IMR-90 (cell line): Measurements from ENCODE around the gene MRGPRD. TPM values are rescaled to one million over a fixed set of nuclear protein-coding genes. Genes with fewer than 3 reads are reported as not detected.

ENCODE experiments used
- ATAC-seq: fragments of 200-7000 bp; cut with Tn5 transposase; 2 replicates; pipeline ENCODE4 v1.9.1; 2020; ENCODE audit warnings: low read depth, mild to moderate bottlenecking, moderate library complexity
- BruUV-seq: library from RNA; stranded (reverse); fragments of 400-500 nt; replicated peaks from 2 replicates; lab custom pipeline; 2021; lab: Mats Ljungman, UMichigan
- CTCF ChIA-PET: fragments of 300-600 bp; formaldehyde crosslinking; extraction: SDS; loops from one replicate; lab custom pipeline; 2021; ENCODE audit warnings: antibody characterized with exemption; lab: Yijun Ruan, JAX
- POLR2A ChIA-PET: fragments of 300-600 bp; sonication (Branson Sonifier 250); formaldehyde crosslinking; loops from one replicate; lab custom pipeline; 2022; ENCODE audit warnings: antibody characterized with exemption; ENCODE audit not compliant: unreplicated experiment; lab: Charles Lee
- DNase-seq: peaks from one replicate; pipeline ENCODE4 v3.0.0; 2013
- H2AFZ ChIP-seq: replicated peaks from 2 replicates; pipeline ENCODE3; 2013; ENCODE audit warnings: low read length, mild to moderate bottlenecking; ENCODE audit not compliant: poor library complexity
- H2AK5ac ChIP-seq: 2 replicates; pipeline ENCODE4 v1.6.1; 2013; ENCODE audit warnings: low read depth, low read length, inconsistent platforms
- H2AK9ac ChIP-seq: replicated peaks from 2 replicates; pipeline ENCODE3; 2013; ENCODE audit warnings: mild to moderate bottlenecking, low read depth, low read length, moderate library complexity; ENCODE audit not compliant: poor library complexity
- H2BK120ac ChIP-seq: 2 replicates; pipeline ENCODE4 v1.6.1; 2013; ENCODE audit warnings: low read depth, low read length, inconsistent platforms
- H2BK15ac ChIP-seq: 3 replicates; pipeline ENCODE4 v1.6.1; 2013; ENCODE audit warnings: low read depth, low read length, inconsistent platforms
- H2BK20ac ChIP-seq: 2 replicates; pipeline ENCODE4 v1.6.1; 2013; ENCODE audit warnings: low read depth, mild to moderate bottlenecking, inconsistent platforms, low read length, moderate library complexity
- H2BK5ac ChIP-seq: 2 replicates; pipeline ENCODE4 v1.6.1; 2013; ENCODE audit warnings: mild to moderate bottlenecking, low read depth, low read length, inconsistent platforms; ENCODE audit not compliant: poor library complexity, severe bottlenecking
- H3K14ac ChIP-seq: replicated peaks from 2 replicates; pipeline ENCODE4 v1.6.1; 2013; ENCODE audit warnings: low read depth, low read length, inconsistent platforms
- H3K18ac ChIP-seq: 2 replicates; pipeline ENCODE4 v1.6.1; 2013; ENCODE audit warnings: low read depth, low read length, control low read depth
- H3K23ac ChIP-seq: 2 replicates; pipeline ENCODE4 v1.6.1; 2013; ENCODE audit warnings: low read depth, low read length, inconsistent platforms
- H3K27ac ChIP-seq: 2 replicates; pipeline ENCODE4 v1.5.1; 2013; ENCODE audit warnings: mild to moderate bottlenecking, control low read depth, low read length; ENCODE audit not compliant: insufficient read depth
- H3K27me3 ChIP-seq: 2 replicates; pipeline ENCODE4 v1.6.1; 2013; ENCODE audit warnings: low read length; ENCODE audit not compliant: control insufficient read depth, insufficient read depth
- H3K36me3 ChIP-seq: 2 replicates; pipeline ENCODE4 v1.6.1; 2013; ENCODE audit warnings: low read length, mixed read lengths; ENCODE audit not compliant: control insufficient read depth, insufficient read depth
- H3K4ac ChIP-seq: 2 replicates; pipeline ENCODE4 v1.6.1; 2013; ENCODE audit warnings: low read depth, low read length, inconsistent platforms
- H3K4me1 ChIP-seq: 2 replicates; pipeline ENCODE4 v1.6.1; 2013; ENCODE audit warnings: low read length, mixed read lengths; ENCODE audit not compliant: control insufficient read depth, insufficient read depth
- H3K4me2 ChIP-seq: 2 replicates; pipeline ENCODE4 v1.6.1; 2013; ENCODE audit warnings: low read depth, mild to moderate bottlenecking, control low read depth, low read length, moderate library complexity
- H3K4me3 ChIP-seq: 2 replicates; pipeline ENCODE4 v1.5.1; 2013; ENCODE audit warnings: low read depth, mild to moderate bottlenecking, control low read depth, low read length, moderate library complexity; ENCODE audit not compliant: insufficient read depth
- H3K56ac ChIP-seq: 2 replicates; pipeline ENCODE4 v1.6.1; 2013; ENCODE audit warnings: low read length, inconsistent platforms; ENCODE audit not compliant: insufficient read depth; ENCODE audit errors: extremely low read depth
- H3K79me1 ChIP-seq, 2 experiments: 2 replicates each; pipeline ENCODE4 v1.6.1; 2013; ENCODE audit warnings: low read length in 2 of 2, inconsistent platforms in 1 of 2, low read depth in 1 of 2
- H3K9ac ChIP-seq: 2 replicates; pipeline ENCODE4 v1.6.1; 2013; ENCODE audit warnings: low read depth, low read length, control low read depth
- H3K9me1 ChIP-seq: 2 replicates; pipeline ENCODE4 v1.6.1; 2013; ENCODE audit warnings: low read length, inconsistent platforms; ENCODE audit not compliant: insufficient read depth
- H3K9me3 ChIP-seq: 2 replicates; pipeline ENCODE4 v1.6.1; 2013; ENCODE audit warnings: low read length; ENCODE audit not compliant: control insufficient read depth, insufficient read depth
- H4K20me1 ChIP-seq: 2 replicates; pipeline ENCODE4 v1.6.1; 2013; ENCODE audit warnings: low read length, inconsistent platforms; ENCODE audit not compliant: insufficient read depth
- H4K5ac ChIP-seq: 2 replicates; pipeline ENCODE4 v1.6.1; 2013; ENCODE audit warnings: mild to moderate bottlenecking, low read depth, low read length, control low read depth
- H4K8ac ChIP-seq, 2 experiments: 2 replicates each; pipeline ENCODE4 v1.6.1; 2013; ENCODE audit warnings: low read depth in 2 of 2, low read length in 2 of 2, control low read depth in 1 of 2, inconsistent platforms in 1 of 2
- H4K91ac ChIP-seq: 2 replicates; pipeline ENCODE4 v1.6.1; 2013; ENCODE audit warnings: low read depth, low read length, inconsistent platforms; ENCODE audit not compliant: insufficient read depth
- BHLHE40 ChIP-seq: fragments of 150-350 bp; IDR thresholded peaks from 2 replicates; pipeline ENCODE4 v1.6.1; 2016; ENCODE audit warnings: mild to moderate bottlenecking, low read depth, low read length
- CEBPB ChIP-seq: IDR thresholded peaks from 2 replicates; pipeline ENCODE4 v1.6.1; 2012; ENCODE audit warnings: low read depth, low read length, improper control_type of control experiment
- CHD1 ChIP-seq: IDR thresholded peaks from 2 replicates; pipeline ENCODE4 v1.6.1; 2012; ENCODE audit warnings: low read depth, low read length, improper control_type of control experiment
- CTCF ChIP-seq: conservative IDR thresholded peaks from 2 replicates; pipeline ENCODE4 v1.5.1; 2012; ENCODE audit warnings: mild to moderate bottlenecking, low read depth, low read length, improper control_type of control experiment
- FOS ChIP-seq: fragments of 150-350 bp; IDR thresholded peaks from 2 replicates; pipeline ENCODE4 v1.6.1; 2016; ENCODE audit warnings: low read depth, low read length
- MAFK ChIP-seq: IDR thresholded peaks from 2 replicates; pipeline ENCODE4 v1.6.1; 2012; ENCODE audit warnings: low read depth, low read length, improper control_type of control experiment
- MAZ ChIP-seq: IDR thresholded peaks from 2 replicates; pipeline ENCODE4 v1.6.1; 2012; ENCODE audit warnings: low read depth, mild to moderate bottlenecking, low read length, improper control_type of control experiment, moderate library complexity, borderline replicate concordance
- MXI1 ChIP-seq: IDR thresholded peaks from 2 replicates; pipeline ENCODE4 v1.6.1; 2012; ENCODE audit warnings: low read depth, mild to moderate bottlenecking, low read length, moderate library complexity, borderline replicate concordance
- NFE2L2 ChIP-seq: fragments of 150-350 bp; IDR thresholded peaks from 2 replicates; pipeline ENCODE4 v1.6.1; 2016; ENCODE audit warnings: low read depth, mild to moderate bottlenecking, low read length
- POLR2A ChIP-seq: IDR thresholded peaks from 2 replicates; pipeline ENCODE4 v1.6.1; 2012; ENCODE audit warnings: mild to moderate bottlenecking, low read depth, low read length
- RAD21 ChIP-seq: IDR thresholded peaks from 2 replicates; pipeline ENCODE4 v1.6.1; 2012; ENCODE audit warnings: low read length, improper control_type of control experiment
- RCOR1 ChIP-seq: IDR thresholded peaks from 2 replicates; pipeline ENCODE4 v1.6.1; 2012; ENCODE audit warnings: mild to moderate bottlenecking, low read length, improper control_type of control experiment; ENCODE audit not compliant: insufficient replicate concordance
- RFX5 ChIP-seq: IDR thresholded peaks from 2 replicates; pipeline ENCODE4 v1.8.0; 2012; ENCODE audit warnings: low read depth, mild to moderate bottlenecking, low read length, moderate library complexity
- WGBS, 2 experiments: methylation state at CpG; one replicate each; pipeline versions ENCODE4 v1.1.5 to v1.1.7; 2013; ENCODE audit warnings: missing lambda C conversion rate in 2 of 2; ENCODE audit not compliant: insufficient read length in 1 of 2; ENCODE audit errors: extremely low coverage in 2 of 2; 5-methylcytosine and 5-hydroxymethylcytosine counted together
- dilution Hi-C: fragments of 300-500 bp; cut with HindIII; formaldehyde crosslinking; loops from one replicate; pipeline ENCODE4 v1.14.3; 2018; ENCODE audit warnings: low sequenced_read_pairs; ENCODE audit not compliant: unreplicated experiment
- in situ Hi-C: fragments of 300-500 bp; cut with MboI; formaldehyde crosslinking; loops from 3 replicates; pipeline ENCODE4 v1.14.3; 2019; ENCODE audit warnings: low sequenced_read_pairs, inconsistent platforms, mixed read lengths
- intact Hi-C: fragments of 100-400 bp; cut with micrococcal nuclease; formaldehyde crosslinking; loops from 2 replicates; pipeline ENCODE4 v1.10.0; 2022
- polyA plus RNA-seq, 3 experiments: library from polyadenylated mRNA; depleted of rRNA; stranded (reverse); fragments of >200 nt; gene quantifications; 2 replicates each; pipeline ENCODE4 v1.2.3, GENCODE V29; 2012; ENCODE audit warnings: low replicate concordance in 1 of 3
- total RNA-seq: library from RNA; depleted of rRNA; stranded (reverse); fragments of >200 nt; gene quantifications from 2 replicates; pipeline ENCODE4 v1.2.3, GENCODE V29; 2012
- TF ChIP-seq, protein P1 (sequence below): fragments of 150-350 bp; IDR thresholded peaks from 2 replicates; pipeline ENCODE4 v1.6.1; 2017; ENCODE audit warnings: mild to moderate bottlenecking, antibody characterized with exemption, low read length, low read depth
- TF ChIP-seq, protein P2 (sequence below): fragments of 150-350 bp; IDR thresholded peaks from 2 replicates; pipeline ENCODE4 v1.6.1; 2016; ENCODE audit warnings: low read depth, mild to moderate bottlenecking, low read length, moderate library complexity, borderline replicate concordance

The MRGPRD gene
- total and polyA plus RNA-seq, 2 of the 4 experiments (the other 2 are of a cell fraction), result not detected

DNA sequence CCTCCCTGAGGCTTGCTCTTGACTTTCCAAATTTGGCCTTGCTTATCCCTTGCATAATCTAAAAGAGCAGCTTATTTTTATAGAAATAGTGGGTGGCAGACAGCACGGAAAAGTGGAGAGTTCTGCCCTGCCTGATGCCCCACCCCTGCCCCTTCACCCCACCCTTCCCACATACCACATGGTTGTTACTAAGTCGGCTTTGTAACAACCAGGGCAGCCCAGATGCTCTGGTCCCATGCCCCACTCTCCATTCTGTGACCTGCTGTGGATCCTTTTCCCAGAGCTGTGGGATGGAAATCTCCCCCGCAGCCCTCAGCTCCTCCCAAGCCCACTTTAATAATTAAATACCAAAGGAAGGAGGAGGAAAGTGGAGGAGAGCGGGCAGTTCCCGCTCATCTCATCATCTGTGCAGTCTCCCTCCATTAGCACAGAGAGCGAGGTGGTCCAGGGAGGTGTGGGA lies 21.4 kb upstream of the MRGPRD start:
- WGBS, 2 experiments, result no CpG with 5 or more reads among the region's 6 CpGs
- Histone ChIP-seq H3K14ac (no peak overlapping the region), H3K4ac (no peak overlapping the region), H3K18ac (no peak overlapping the region), H4K5ac (no peak overlapping the region), H2BK20ac (no peak overlapping the region), H3K4me3 (no peak overlapping the region), H3K9me1 (peaks cover 12% of the 10 kb centered on the region; the same call in 1 of the 2 replicates), H3K4me1 (peaks cover 29% of the 10 kb centered on the region), H3K27me3 (no peaks in the 10 kb centered on the region), H3K23ac (no peak overlapping the region), H3K79me1 (peaks cover 8 to 25% of the 10 kb centered on the region in 2 experiments), H2AK5ac (peak overlapping the region; percentile 43; the same call in 1 of the 2 replicates), H2BK120ac (no peak overlapping the region), H3K9ac (no peak overlapping the region), H4K20me1 (no peaks in the 10 kb centered on the region; the same call in 1 of the 2 replicates), H3K36me3 (peaks cover 39% of the 10 kb centered on the region), H4K91ac (no peak overlapping the region), H2AK9ac (peak overlapping the region; percentile 22), H2AFZ (no peak overlapping the region), H3K4me2 (no peak overlapping the region), H2BK15ac (no peak overlapping the region), H2BK5ac (no peak overlapping the region), H4K8ac (no peak overlapping the region), H3K9me3 (no peaks in the 10 kb centered on the region), H3K27ac (no peak overlapping the region), H3K56ac (no peak overlapping the region)
- CTCF ChIA-PET, result interaction anchor here (0.6 kb wide), 1 partner anchor 31 kb away, joined by 3 read pairs; no protein-coding TSS in a partner anchor
- TF ChIP-seq CHD1, result no peak
- TF ChIP-seq MXI1, result no peak
- no peak for TF ChIP-seq RAD21
- TF ChIP-seq, protein P1, sequence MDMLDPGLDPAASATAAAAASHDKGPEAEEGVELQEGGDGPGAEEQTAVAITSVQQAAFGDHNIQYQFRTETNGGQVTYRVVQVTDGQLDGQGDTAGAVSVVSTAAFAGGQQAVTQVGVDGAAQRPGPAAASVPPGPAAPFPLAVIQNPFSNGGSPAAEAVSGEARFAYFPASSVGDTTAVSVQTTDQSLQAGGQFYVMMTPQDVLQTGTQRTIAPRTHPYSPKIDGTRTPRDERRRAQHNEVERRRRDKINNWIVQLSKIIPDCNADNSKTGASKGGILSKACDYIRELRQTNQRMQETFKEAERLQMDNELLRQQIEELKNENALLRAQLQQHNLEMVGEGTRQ, result no peak
- no peak for TF ChIP-seq POLR2A
- TF ChIP-seq RFX5, result no peak
- TF ChIP-seq CTCF, result no peak
- TF ChIP-seq CEBPB, result no peak
- no peak for TF ChIP-seq BHLHE40
- TF ChIP-seq MAZ, result no peak
- TF ChIP-seq NFE2L2, result no peak
- no peak for TF ChIP-seq FOS
- TF ChIP-seq, protein P2, sequence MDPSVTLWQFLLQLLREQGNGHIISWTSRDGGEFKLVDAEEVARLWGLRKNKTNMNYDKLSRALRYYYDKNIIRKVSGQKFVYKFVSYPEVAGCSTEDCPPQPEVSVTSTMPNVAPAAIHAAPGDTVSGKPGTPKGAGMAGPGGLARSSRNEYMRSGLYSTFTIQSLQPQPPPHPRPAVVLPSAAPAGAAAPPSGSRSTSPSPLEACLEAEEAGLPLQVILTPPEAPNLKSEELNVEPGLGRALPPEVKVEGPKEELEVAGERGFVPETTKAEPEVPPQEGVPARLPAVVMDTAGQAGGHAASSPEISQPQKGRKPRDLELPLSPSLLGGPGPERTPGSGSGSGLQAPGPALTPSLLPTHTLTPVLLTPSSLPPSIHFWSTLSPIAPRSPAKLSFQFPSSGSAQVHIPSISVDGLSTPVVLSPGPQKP, result no peak
- TF ChIP-seq MAFK, result no peak
- TF ChIP-seq RCOR1, result no peak
- no peak for DNase-seq
- in situ Hi-C loops, result no loop called here
- POLR2A ChIA-PET, result no interaction called here
- peak; percentile 27 for ATAC-seq
- intact Hi-C loops, result loop anchor here (5.0 kb wide), 1 partner anchor 100 kb away; the partner anchor contains the start of genes IGHMBP2 and MRPL21
- no TSS peak for BruUV-seq
- dilution Hi-C loops, result no loop called here
